ENCODE measurements around the gene NOCT. TPM values are rescaled to one million over a fixed set of nuclear protein-coding genes. Genes with fewer than 3 reads are reported as not detected.

The NOCT gene
- total and polyA plus RNA-seq, 2 of the 4 experiments (the other 2 are of a cell fraction) = 5.5 to 41.4 TPM

- no peaks in the 10 kb centered on the region for H3K9me3 ChIP-seq (ENCODE audit: control insufficient read depth, insufficient read depth, low read length)
- H3K4me1 ChIP-seq (ENCODE audit: control insufficient read depth, insufficient read depth, low read length) = peaks cover 6% of the 10 kb centered on the region
- H3K4me2 ChIP-seq (ENCODE audit: low read depth, low read length) = no peak overlapping the region
- no peak overlapping the region for H3K27ac ChIP-seq (ENCODE audit: insufficient read depth, low read length)
- BruUV-seq (replicated peaks) = no TSS peak
- H3K4me3 ChIP-seq (ENCODE audit: insufficient read depth, low read depth, low read length) = no peak overlapping the region
- no peak overlapping the region for H2AK9ac ChIP-seq (replicated peaks; ENCODE audit: low read depth, low read length, poor library complexity)
- DNase-seq (no peak), ATAC-seq (ENCODE audit: low read depth) (no peak)
- H3K18ac ChIP-seq (ENCODE audit: low read depth, low read length) = no peak overlapping the region
- no peak overlapping the region for H2BK120ac ChIP-seq (ENCODE audit: low read depth, low read length)
- no peak overlapping the region for H3K23ac ChIP-seq (ENCODE audit: low read depth, low read length)
- no peak overlapping the region for H2BK20ac ChIP-seq (ENCODE audit: low read depth, low read length)
- no peak overlapping the region for H4K91ac ChIP-seq (ENCODE audit: insufficient read depth, low read depth, low read length)
- H2BK5ac ChIP-seq (ENCODE audit: low read depth, low read length, poor library complexity, severe bottlenecking) = no peak overlapping the region
- no peak overlapping the region for H3K56ac ChIP-seq (ENCODE audit: extremely low read depth, insufficient read depth, low read length)
- intact Hi-C loops (cut with micrococcal nuclease) (no loop called here), in situ Hi-C loops (cut with MboI; ENCODE audit: low sequenced_read_pairs) (no loop called here), dilution Hi-C loops (cut with HindIII; ENCODE audit: low sequenced_read_pairs, unreplicated experiment) (no loop called here)
- H3K27me3 ChIP-seq (ENCODE audit: control insufficient read depth, insufficient read depth, low read length) = no peaks in the 10 kb centered on the region
- TF ChIP-seq ELK1 (IDR thresholded peaks at IDR 0.05; ENCODE audit: borderline replicate concordance, low read depth, low read length) (no peak), CHD1 (IDR thresholded peaks at IDR 0.05; ENCODE audit: low read depth, low read length) (no peak), NFE2L2 (IDR thresholded peaks at IDR 0.05; ENCODE audit: low read depth, low read length) (no peak), RCOR1 (IDR thresholded peaks at IDR 0.05; ENCODE audit: insufficient replicate concordance, low read length) (no peak), RAD21 (IDR thresholded peaks at IDR 0.05; ENCODE audit: low read length) (no peak), RFX5 (IDR thresholded peaks at IDR 0.05; ENCODE audit: low read depth, low read length) (no peak), POLR2A (IDR thresholded peaks at IDR 0.05; ENCODE audit: low read depth, low read length) (no peak), USF2 (IDR thresholded peaks at IDR 0.05; ENCODE audit: low read depth, low read length) (no peak), MXI1 (IDR thresholded peaks at IDR 0.05; ENCODE audit: borderline replicate concordance, low read depth, low read length) (no peak), MAZ (IDR thresholded peaks at IDR 0.05; ENCODE audit: borderline replicate concordance, low read depth, low read length) (no peak), MAFK (IDR thresholded peaks at IDR 0.05; ENCODE audit: low read depth, low read length) (no peak), BHLHE40 (IDR thresholded peaks at IDR 0.05; ENCODE audit: low read depth, low read length) (no peak), SMC3 (IDR thresholded peaks at IDR 0.05; ENCODE audit: low read depth, low read length) (no peak), FOS (IDR thresholded peaks at IDR 0.05; ENCODE audit: low read depth, low read length) (no peak), CTCF (conservative IDR thresholded peaks at IDR 0.05; ENCODE audit: low read depth, low read length) (no peak), CEBPB (IDR thresholded peaks at IDR 0.05; ENCODE audit: low read depth, low read length) (no peak)
- POLR2A ChIA-PET (ENCODE audit: unreplicated experiment) = no interaction called here
- no peak overlapping the region for H2BK15ac ChIP-seq (ENCODE audit: low read depth, low read length)
- H2AFZ ChIP-seq (replicated peaks; ENCODE audit: low read length, poor library complexity) = no peak overlapping the region
- H3K4ac ChIP-seq (ENCODE audit: low read depth, low read length) = no peak overlapping the region
- peaks cover 9% of the 10 kb centered on the region for H3K36me3 ChIP-seq (ENCODE audit: control insufficient read depth, insufficient read depth, low read length)
- no peak overlapping the region for H3K9ac ChIP-seq (ENCODE audit: low read depth, low read length)
- H3K14ac ChIP-seq (replicated peaks; ENCODE audit: low read depth, low read length) = no peak overlapping the region
- no peak overlapping the region for H4K8ac ChIP-seq (ENCODE audit: low read depth in 2 of 2, low read length in 2 of 2)
- H3K9me1 ChIP-seq (ENCODE audit: insufficient read depth, low read length) = peaks cover 2% of the 10 kb centered on the region; the same call in 1 of the 2 replicates
- H3K79me1 ChIP-seq (ENCODE audit: low read depth in 1 of 2, low read length in 2 of 2) = peaks cover 33 to 56% of the 10 kb centered on the region in 2 experiments
- no peak overlapping the region for H4K5ac ChIP-seq (ENCODE audit: low read depth, low read length)
- H2AK5ac ChIP-seq (ENCODE audit: low read depth, low read length) = no peak overlapping the region
- CTCF ChIA-PET = no interaction called here
- peaks cover 14% of the 10 kb centered on the region; the same call in 1 of the 2 replicates for H4K20me1 ChIP-seq (ENCODE audit: insufficient read depth, low read length)
- no CpG with 5 or more reads among the region's 1 CpG for WGBS, 2 experiments (ENCODE audit: extremely low coverage in 2 of 2, insufficient read length in 1 of 2)
These were observed 38.3 kb downstream of the NOCT start for GRCh38 chr4:139053909-139054308.
